ENCODE measurements around the gene U2AF2.

- TF ChIP-seq CTCF (conservative IDR thresholded peaks at IDR 0.05; ENCODE audit: low read depth, low read length) (no peak), EZH2 (IDR thresholded peaks at IDR 0.05; ENCODE audit: borderline replicate concordance, low read depth, low read length, poor library complexity, severe bottlenecking) (no peak)
These were observed 13.9 kb downstream of the U2AF2 start for GRCh38 chr19:55668603-55669348.
